Measurements from ENCODE around the gene URI1. TPM values are rescaled to one million over a fixed set of nuclear protein-coding genes. Genes with fewer than 3 reads are reported as not detected.

URI1 gene
- total and polyA plus RNA-seq, 2 of the 8 experiments (the other 6 are each of a cell fraction or from before 2014, with no cell fraction given), result 27.7 to 64.3 TPM

DNA sequence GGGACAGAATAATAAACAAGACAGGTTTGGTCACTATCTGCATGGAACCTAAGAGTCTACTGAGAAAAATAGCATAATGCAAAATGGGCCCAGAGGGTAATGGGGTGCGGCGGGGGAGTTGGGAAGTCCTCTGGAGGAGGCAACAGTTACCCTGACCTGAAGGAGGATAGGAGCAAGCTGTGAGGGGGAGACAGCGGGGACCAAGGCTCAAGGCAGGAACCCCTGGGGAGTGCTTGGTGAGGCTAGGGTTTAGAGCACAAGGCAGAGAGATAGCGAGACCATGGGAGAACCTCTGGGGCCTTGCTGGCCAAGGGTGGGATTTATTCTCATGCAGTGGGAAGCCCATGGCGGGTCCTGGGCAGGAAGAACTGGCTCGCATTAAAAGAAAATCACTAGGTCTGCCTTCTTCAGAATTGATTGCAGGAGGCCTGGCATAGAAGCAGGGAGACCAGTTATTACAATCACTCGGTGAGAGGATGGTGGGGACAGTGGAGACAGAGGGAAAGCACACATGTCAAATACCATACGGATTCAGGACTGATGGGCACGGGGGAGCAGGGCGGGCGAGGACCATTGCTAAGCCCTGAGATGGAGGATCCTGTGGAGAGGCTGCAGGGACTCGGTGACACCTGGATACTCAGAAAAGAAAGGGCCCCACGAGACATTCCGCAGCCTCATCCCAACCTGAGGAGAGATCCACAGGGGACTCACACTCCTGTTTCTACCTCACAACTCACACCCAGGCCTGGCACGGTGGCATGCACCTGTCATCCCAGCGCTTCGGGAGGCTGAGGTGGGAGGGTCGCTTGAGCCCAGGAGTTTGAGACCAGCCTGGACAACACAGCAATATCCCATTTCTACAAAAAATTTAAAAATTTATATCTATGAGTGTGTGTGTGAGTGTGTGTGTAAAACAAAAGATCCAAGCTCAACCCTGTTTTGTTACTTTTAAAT, 110.4 kb downstream of the URI1 start:
- POLR2A ChIA-PET (ENCODE audit: partially characterized antibody), result interaction anchor here (0.6 kb wide), 1 partner anchor 125 kb away, joined by 3 read pairs; no protein-coding TSS in a partner anchor
- 92% methylated on average over 18 of the region's 18 CpGs; no CpG with 5 or more reads in 1 of the 2 experiments for WGBS, 2 experiments (ENCODE audit: extremely low coverage in 1 of 2, insufficient coverage in 1 of 2, insufficient read length in 1 of 2, insufficient replicate concordance in 2 of 2, low coverage in 1 of 2, low lambda C conversion rate in 2 of 2, missing lambda C conversion rate in 1 of 2)
- no peak for DNase-seq (ENCODE audit: low read depth in 1 of 2, low spot score in 2 of 2)

More for the DNA sequence above, 110.4 kb downstream of the URI1 start:
- Histone ChIP-seq H2BK5ac (ENCODE audit: low read depth, low read length) (no peak overlapping the region), H3K56ac (replicated peaks; ENCODE audit: insufficient read length, low read depth, low read length) (no peak overlapping the region), H2AFZ (ENCODE audit: low read length) (no peak overlapping the region), H3K14ac (ENCODE audit: insufficient read length) (no peak overlapping the region), H3K9ac (replicated peaks in 1 of 4; ENCODE audit: extremely low read depth in 1 of 4, low read depth in 3 of 4, low read length in 3 of 4) (no peak overlapping the region), H2BK120ac (replicated peaks; ENCODE audit: low read depth, low read length) (no peak overlapping the region), H4K20me1 (replicated peaks in 1 of 2; ENCODE audit: control insufficient read depth in 1 of 2, insufficient read depth in 2 of 2, low read length in 2 of 2) (no peaks in the 10 kb centered on the region), H4K5ac (ENCODE audit: insufficient read length, low read depth, low read length) (no peak overlapping the region), H3K4me2 (ENCODE audit: insufficient read depth in 1 of 2, low read depth in 2 of 2, low read length in 2 of 2) (no peak overlapping the region), H3K23me2 (ENCODE audit: low read depth, low read length) (no peaks in the 10 kb centered on the region), H3K23ac (ENCODE audit: insufficient read length) (no peak overlapping the region), H3K36me3 (ENCODE audit: control insufficient read depth in 2 of 4, insufficient read depth in 4 of 4, low read length in 3 of 4) (no peaks in the 10 kb centered on the region), H2BK12ac (ENCODE audit: low read depth, low read length) (no peak overlapping the region), H3K4me1 (replicated peaks in 1 of 4; ENCODE audit: control insufficient read depth in 3 of 4, insufficient read depth in 4 of 4, low read length in 3 of 4) (no peaks in the 10 kb centered on the region), H3K9me3 (ENCODE audit: insufficient read depth in 2 of 2, low read depth in 1 of 2, low read length in 1 of 2) (no peaks in the 10 kb centered on the region), H3K18ac (ENCODE audit: extremely low read depth, low read length) (no peak overlapping the region), H4K8ac (ENCODE audit: extremely low read depth, insufficient read depth, low read length) (no peak overlapping the region), H3K79me1 (ENCODE audit: low read depth, low read length) (no peaks in the 10 kb centered on the region), H2AK5ac (ENCODE audit: low read depth, low read length) (no peak overlapping the region), H3K27ac (ENCODE audit: low read depth, low read length) (no peak overlapping the region), H3K27me3 (replicated peaks in 1 of 4; ENCODE audit: control insufficient read depth in 3 of 4, extremely low read depth in 1 of 4, insufficient read depth in 3 of 4, low read length in 3 of 4) (no peaks in the 10 kb centered on the region), H4K91ac (replicated peaks; ENCODE audit: insufficient read length, low read length) (no peak overlapping the region), H3K4me3 (ENCODE audit: extremely low read depth in 1 of 4, insufficient read depth in 2 of 4, low read depth in 3 of 4, low read length in 4 of 4) (no peak overlapping the region), H3K79me2 (ENCODE audit: control insufficient read depth in 1 of 2, insufficient read depth in 2 of 2, low read length in 2 of 2) (no peaks in the 10 kb centered on the region), H2BK20ac (ENCODE audit: low read length) (no peak overlapping the region), H3K4ac (replicated peaks; ENCODE audit: insufficient read length, low read depth, low read length) (no peak overlapping the region), H2BK15ac (ENCODE audit: low read length) (no peak overlapping the region)
- CTCF ChIA-PET (ENCODE audit: partially characterized antibody), result interaction anchor here (0.6 to 1.1 kb wide), 2 partner anchors 95 to 140 kb away, joined by 4 read pairs; no protein-coding TSS in a partner anchor
- TF ChIP-seq ASH2L (IDR thresholded peaks at IDR 0.05; ENCODE audit: low read length), result no peak
- TF ChIP-seq SP4 (IDR thresholded peaks at IDR 0.05; ENCODE audit: low read length), result no peak
- no peak for TF ChIP-seq RBBP5 (IDR thresholded peaks at IDR 0.05; ENCODE audit: borderline replicate concordance, low read depth, low read length)
- no peak for FAIRE-seq

Data from H1 (cell line).